HG03469 (cell line): ENCODE measurements around the gene CPO.

ENCODE experiments used
- ATAC-seq: cut with Tn5 transposase; IDR thresholded peaks from one replicate; pipeline ENCODE4 v1.9.1; 2021; ENCODE audit warnings: mild to moderate bottlenecking, moderate library complexity, moderate number of reproducible peaks; ENCODE audit not compliant: unreplicated experiment

CPO gene

DNA sequence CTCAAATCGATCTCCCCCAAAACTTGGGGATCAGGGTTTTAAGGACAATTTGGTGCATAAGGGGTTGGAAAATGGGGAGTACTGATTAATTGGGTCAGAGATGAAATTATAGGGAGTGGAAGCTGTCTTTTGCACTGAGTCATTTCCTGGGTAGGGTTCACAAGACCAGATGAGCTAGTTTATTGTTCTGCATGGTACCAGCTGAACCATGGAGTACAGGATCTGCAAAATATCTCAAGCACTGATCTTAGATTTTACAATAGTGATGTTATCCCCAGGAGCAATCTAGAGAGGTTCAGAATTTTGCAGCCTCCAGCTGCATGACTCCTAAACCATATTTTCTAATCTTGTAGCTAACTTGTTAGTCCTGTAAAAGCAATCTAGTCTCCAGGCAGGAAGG, 73.1 kb downstream of the CPO start:
- ATAC-seq: no peak

DNA sequence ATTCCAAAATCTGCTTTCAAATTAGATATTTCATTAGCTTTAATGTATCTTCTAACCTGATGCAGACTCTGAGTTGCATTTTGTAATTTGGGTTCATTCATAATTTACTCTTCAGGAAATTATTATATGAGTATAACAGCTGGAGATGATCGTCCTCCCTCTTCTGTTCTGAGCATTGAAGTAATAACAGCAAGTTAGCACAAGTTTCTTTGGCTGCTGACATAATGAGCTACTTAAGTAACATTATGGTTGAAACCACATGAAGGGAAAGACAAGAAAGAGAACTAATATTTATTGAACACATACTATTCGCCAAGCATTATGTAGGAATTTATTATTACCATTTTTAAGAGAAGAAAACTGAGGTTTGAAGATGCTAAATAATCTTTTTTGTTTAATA, 75.1 kb downstream of the CPO start:
- ATAC-seq: no peak

DNA sequence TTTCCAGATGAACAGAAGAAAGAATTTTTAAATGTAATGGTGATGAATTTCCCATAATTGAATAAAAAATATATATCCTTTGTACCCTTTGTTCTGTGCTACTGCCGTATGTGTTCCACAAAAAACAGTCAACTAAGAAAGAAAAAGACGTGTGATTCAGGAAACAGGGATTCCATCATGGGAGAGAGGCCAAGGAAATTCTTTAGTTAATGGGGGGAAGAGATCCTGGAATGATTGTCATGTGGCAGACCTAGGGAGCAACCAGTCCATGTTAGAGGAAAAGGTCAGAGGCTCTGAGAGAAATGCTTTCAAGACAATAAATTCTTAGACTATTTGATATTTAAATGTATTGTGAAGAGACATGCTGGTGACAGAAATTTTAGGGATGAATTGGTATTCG, 76.6 kb downstream of the CPO start:
- ATAC-seq: no peak
